H1 (cell line): Measurements from ENCODE around the gene PRKAR2A. TPM values are rescaled to one million over a fixed set of nuclear protein-coding genes. Genes with fewer than 3 reads are reported as not detected.

Source experiments
- CTCF ChIA-PET: fragments of 300-600 bp; sonication (Branson Sonifier 250); formaldehyde crosslinking; loops from one replicate; lab custom pipeline; 2021; ENCODE audit not compliant: partially characterized antibody; lab: Charles Lee
- POLR2A ChIA-PET: fragments of 300-600 bp; sonication (Branson Sonifier 250); formaldehyde crosslinking; loops from one replicate; lab custom pipeline; 2021; ENCODE audit warnings: inconsistent platforms; ENCODE audit not compliant: partially characterized antibody; lab: Charles Lee
- DNase-seq, 2 experiments: peaks; one replicate each; pipeline versions ENCODE4 v3.0.0 to v3.0.0-alpha.2; 2010 to 2022; ENCODE audit warnings: low spot score in 2 of 2, low read depth in 1 of 2, mixed read lengths in 1 of 2
- FAIRE-seq: peaks from 2 replicates; lab custom pipeline; 2011; peaks lifted over from hg19 to GRCh38; lab: Jason Lieb, UNC
- H2AFZ ChIP-seq: 2 replicates; pipeline ENCODE4 v1.8.1; 2012; ENCODE audit warnings: low read length, inconsistent platforms
- H2AK5ac ChIP-seq: 2 replicates; pipeline ENCODE4 v1.6.1; 2013; ENCODE audit warnings: low read depth, low read length
- H2BK120ac ChIP-seq: replicated peaks from 2 replicates; pipeline ENCODE3; 2013; ENCODE audit warnings: low read depth, low read length, inconsistent platforms
- H2BK12ac ChIP-seq: 2 replicates; pipeline ENCODE4 v1.6.1; 2013; ENCODE audit warnings: low read depth, low read length
- H2BK15ac ChIP-seq: 2 replicates; pipeline ENCODE4 v1.6.1; 2013; ENCODE audit warnings: low read length
- H2BK20ac ChIP-seq: 2 replicates; pipeline ENCODE4 v1.6.1; 2013; ENCODE audit warnings: low read length
- H2BK5ac ChIP-seq: 2 replicates; pipeline ENCODE4 v1.6.1; 2013; ENCODE audit warnings: low read depth, low read length
- H3K14ac ChIP-seq: 2 replicates; pipeline ENCODE4 v1.6.1; 2013; ENCODE audit warnings: inconsistent platforms; ENCODE audit not compliant: insufficient read length
- H3K18ac ChIP-seq: 2 replicates; pipeline ENCODE4 v1.6.1; 2013; ENCODE audit warnings: low read length; ENCODE audit errors: extremely low read depth
- H3K23ac ChIP-seq: 2 replicates; pipeline ENCODE4 v1.6.1; 2013; ENCODE audit warnings: inconsistent platforms; ENCODE audit not compliant: insufficient read length
- H3K23me2 ChIP-seq: 2 replicates; pipeline ENCODE4 v1.6.1; 2013; ENCODE audit warnings: low read depth, low read length
- H3K27ac ChIP-seq: 2 replicates; pipeline ENCODE4 v1.6.1; 2011; ENCODE audit warnings: low read depth, low read length, inconsistent platforms
- H3K27me3 ChIP-seq, 4 experiments: replicated peaks in 1 of 4; 1 replicate in 1 of 4; 2 replicates in 3 of 4; pipeline versions ENCODE4 v1.6.1 to v1.8.1; 2011 to 2013; ENCODE audit warnings: low read length in 3 of 4, mild to moderate bottlenecking in 3 of 4, inconsistent platforms in 2 of 4, mixed read lengths in 2 of 4, moderate library complexity in 1 of 4; ENCODE audit not compliant: control insufficient read depth in 3 of 4, insufficient read depth in 3 of 4; ENCODE audit errors: extremely low read depth in 1 of 4
- H3K36me3 ChIP-seq, 4 experiments: 2 replicates each; pipeline versions ENCODE4 v1.6.1 to v1.8.1; 2011 to 2013; ENCODE audit warnings: mild to moderate bottlenecking in 4 of 4, low read length in 3 of 4, moderate library complexity in 2 of 4, control low read depth in 1 of 4, inconsistent platforms in 1 of 4; ENCODE audit not compliant: insufficient read depth in 4 of 4, control insufficient read depth in 2 of 4
- H3K4ac ChIP-seq: replicated peaks from 2 replicates; pipeline ENCODE3; 2013; ENCODE audit warnings: low read length, low read depth, mixed read lengths, inconsistent platforms; ENCODE audit not compliant: insufficient read length
- H3K4me1 ChIP-seq, 4 experiments: replicated peaks in 1 of 4; 1 replicate in 1 of 4; 2 replicates in 3 of 4; pipeline versions ENCODE4 v1.6.1 to v1.8.1; 2011 to 2013; ENCODE audit warnings: low read length in 3 of 4, inconsistent platforms in 2 of 4, mixed read lengths in 1 of 4; ENCODE audit not compliant: insufficient read depth in 4 of 4, control insufficient read depth in 3 of 4
- H3K4me2 ChIP-seq, 2 experiments: 2 replicates each; pipeline versions ENCODE4 v1.6.1 to v1.8.1; 2011 to 2013; ENCODE audit warnings: low read depth in 2 of 2, low read length in 2 of 2, control low read depth in 1 of 2, inconsistent platforms in 1 of 2, mild to moderate bottlenecking in 1 of 2; ENCODE audit not compliant: insufficient read depth in 1 of 2
- H3K4me3 ChIP-seq, 4 experiments: fragments of 200-600, 300-600 bp in 1 of 4; sonication (generic), shearing (Covaris generic), sonication (Bioruptor Twin) in 1 of 4; 2 replicates each; pipeline versions ENCODE4 v1.5.1 to v1.8.1; 2011 to 2016; ENCODE audit warnings: low read length in 4 of 4, low read depth in 3 of 4, control low read depth in 2 of 4, inconsistent platforms in 2 of 4, mild to moderate bottlenecking in 2 of 4, mixed read lengths in 1 of 4, moderate library complexity in 1 of 4; ENCODE audit not compliant: insufficient read depth in 2 of 4; ENCODE audit errors: extremely low read depth in 1 of 4
- H3K56ac ChIP-seq: replicated peaks from 2 replicates; pipeline ENCODE3; 2013; ENCODE audit warnings: low read depth, mild to moderate bottlenecking, mixed read lengths, low read length, inconsistent platforms; ENCODE audit not compliant: insufficient read length
- H3K79me1 ChIP-seq: 2 replicates; pipeline ENCODE4 v1.6.1; 2013; ENCODE audit warnings: low read depth, low read length, control low read depth
- H3K79me2 ChIP-seq, 2 experiments: 2 replicates each; pipeline versions ENCODE4 v1.6.1 to v1.8.1; 2012 to 2013; ENCODE audit warnings: low read length in 2 of 2, mild to moderate bottlenecking in 2 of 2, inconsistent platforms in 1 of 2; ENCODE audit not compliant: insufficient read depth in 2 of 2, control insufficient read depth in 1 of 2
- H3K9ac ChIP-seq, 4 experiments: replicated peaks in 1 of 4; 1 replicate in 1 of 4; 2 replicates in 3 of 4; pipeline versions ENCODE4 v1.6.1 to v1.8.1; 2011 to 2013; ENCODE audit warnings: low read depth in 3 of 4, low read length in 3 of 4, control low read depth in 2 of 4, mild to moderate bottlenecking in 2 of 4, moderate library complexity in 2 of 4, inconsistent platforms in 1 of 4; ENCODE audit errors: extremely low read depth in 1 of 4
- H3K9me3 ChIP-seq, 2 experiments: 2 replicates each; pipeline versions ENCODE4 v1.6.1 to v1.8.1; 2012 to 2013; ENCODE audit warnings: mild to moderate bottlenecking in 2 of 2, moderate library complexity in 2 of 2, control low read depth in 1 of 2, inconsistent platforms in 1 of 2, low read depth in 1 of 2, low read length in 1 of 2, mixed read lengths in 1 of 2; ENCODE audit not compliant: insufficient read depth in 2 of 2
- H4K20me1 ChIP-seq, 2 experiments: replicated peaks in 1 of 2; 2 replicates each; pipeline versions ENCODE3 to v1.8.1; 2011 to 2013; ENCODE audit warnings: inconsistent platforms in 2 of 2, low read length in 2 of 2, mild to moderate bottlenecking in 1 of 2; ENCODE audit not compliant: insufficient read depth in 2 of 2, control insufficient read depth in 1 of 2
- H4K5ac ChIP-seq: 2 replicates; pipeline ENCODE4 v1.6.1; 2013; ENCODE audit warnings: low read length, low read depth, mixed read lengths, inconsistent platforms; ENCODE audit not compliant: insufficient read length
- H4K8ac ChIP-seq: 2 replicates; pipeline ENCODE4 v1.8.0; 2013; ENCODE audit warnings: mild to moderate bottlenecking, moderate library complexity, low read length, inconsistent platforms; ENCODE audit not compliant: insufficient read depth; ENCODE audit errors: extremely low read depth
- H4K91ac ChIP-seq: replicated peaks from 2 replicates; pipeline ENCODE3; 2013; ENCODE audit warnings: low read length, mixed read lengths, inconsistent platforms; ENCODE audit not compliant: insufficient read length
- CBX8 ChIP-seq: fragments of 300-800, 300-1000 bp; sonication (generic); IDR thresholded peaks from 2 replicates; pipeline ENCODE4 v1.7.1; 2016; ENCODE audit warnings: low read depth, low read length, borderline replicate concordance
- CREB1 ChIP-seq: IDR thresholded peaks from 2 replicates; pipeline ENCODE4 v1.6.1; 2012; ENCODE audit warnings: inconsistent platforms
- CTCF ChIP-seq, 3 experiments: IDR thresholded peaks; 1 replicate in 2 of 3; 2 replicates in 1 of 3; pipeline versions ENCODE4 v1.5.1 to v1.6.1; 2011; ENCODE audit warnings: low read length in 3 of 3, mild to moderate bottlenecking in 3 of 3, inconsistent platforms in 2 of 3, low read depth in 1 of 3, moderate library complexity in 1 of 3; ENCODE audit not compliant: insufficient read depth in 1 of 3; ENCODE audit errors: control extremely low read depth in 1 of 3
- EGR1 ChIP-seq: IDR thresholded peaks from 2 replicates; pipeline ENCODE4 v1.6.1; 2011; ENCODE audit warnings: low read depth, low read length, borderline replicate concordance
- JUN ChIP-seq: IDR thresholded peaks from 2 replicates; pipeline ENCODE4 v1.6.1; 2011; ENCODE audit warnings: low read depth, mild to moderate bottlenecking, improper control_type of control experiment, low read length
- KDM1A ChIP-seq: fragments of 200-600, 300-600 bp; sonication (generic); IDR thresholded peaks from 2 replicates; pipeline ENCODE4 v1.7.1; 2016; ENCODE audit warnings: mild to moderate bottlenecking, low read length, borderline replicate concordance
- MAFK ChIP-seq: IDR thresholded peaks from 2 replicates; pipeline ENCODE4 v1.6.1; 2012; ENCODE audit warnings: low read depth, mild to moderate bottlenecking, improper control_type of control experiment, low read length
- MAX ChIP-seq: IDR thresholded peaks from 2 replicates; pipeline ENCODE4 v1.6.1; 2012; ENCODE audit warnings: inconsistent platforms
- POLR2A ChIP-seq, 2 experiments: IDR thresholded peaks; 1 replicate in 1 of 2; 2 replicates in 1 of 2; pipeline ENCODE4 v1.6.1; 2011; ENCODE audit warnings: low read depth in 2 of 2, low read length in 2 of 2, mild to moderate bottlenecking in 2 of 2; ENCODE audit errors: control extremely low read depth in 1 of 2
- RFX5 ChIP-seq: IDR thresholded peaks from 2 replicates; pipeline ENCODE4 v1.6.1; 2011; ENCODE audit warnings: low read depth, low read length, improper control_type of control experiment, borderline replicate concordance
- SP2 ChIP-seq: IDR thresholded peaks from 2 replicates; pipeline ENCODE4 v1.6.1; 2012; ENCODE audit warnings: mild to moderate bottlenecking, low read length, inconsistent platforms
- TBP ChIP-seq: IDR thresholded peaks from 2 replicates; pipeline ENCODE4 v1.6.1; 2011; ENCODE audit warnings: low read depth, low read length, improper control_type of control experiment
- WGBS, 2 experiments: shearing (Covaris generic) in 1 of 2; methylation state at CpG; one replicate each; pipeline versions ENCODE4 v1.1.6 to v1.1.7; 2013 to 2015; ENCODE audit warnings: low lambda C conversion rate in 2 of 2, mixed read lengths in 2 of 2, inconsistent platforms in 1 of 2, low coverage in 1 of 2, missing lambda C conversion rate in 1 of 2; ENCODE audit not compliant: insufficient replicate concordance in 2 of 2, insufficient coverage in 1 of 2, insufficient read length in 1 of 2; ENCODE audit errors: extremely low coverage in 1 of 2, missing lambda C conversion rate in 1 of 2; 5-methylcytosine and 5-hydroxymethylcytosine counted together
- polyA plus RNA-seq, 7 experiments: library from polyadenylated mRNA; depleted of rRNA in 3 of 7; stranded (reverse) in 5 of 7; unstranded in 2 of 7; fragments of >200 nt in 5 of 7; fragments of 200-250 nt in 2 of 7; gene quantifications; 1 replicate in 5 of 7; 2 replicates in 1 of 7; 4 replicates in 1 of 7; pipeline versions ENCODE4 v1.2.1 to v1.2.3, GENCODE V29; 2011 to 2013; ENCODE audit warnings: missing spikeins in 2 of 7, mixed read lengths in 2 of 7
- total RNA-seq: library from RNA; stranded (reverse); fragmentation: NEBNext Ultra II Directional; extraction: Animal tissue kit (Norgen Biotek cat#: 25700); gene quantifications from 2 replicates; pipeline ENCODE4 v1.2.1, GENCODE V29; 2021

The PRKAR2A gene
- total and polyA plus RNA-seq, 2 of the 8 experiments (the other 6 are each of a cell fraction or from before 2014, with no cell fraction given), result 6.3 to 42.4 TPM

DNA sequence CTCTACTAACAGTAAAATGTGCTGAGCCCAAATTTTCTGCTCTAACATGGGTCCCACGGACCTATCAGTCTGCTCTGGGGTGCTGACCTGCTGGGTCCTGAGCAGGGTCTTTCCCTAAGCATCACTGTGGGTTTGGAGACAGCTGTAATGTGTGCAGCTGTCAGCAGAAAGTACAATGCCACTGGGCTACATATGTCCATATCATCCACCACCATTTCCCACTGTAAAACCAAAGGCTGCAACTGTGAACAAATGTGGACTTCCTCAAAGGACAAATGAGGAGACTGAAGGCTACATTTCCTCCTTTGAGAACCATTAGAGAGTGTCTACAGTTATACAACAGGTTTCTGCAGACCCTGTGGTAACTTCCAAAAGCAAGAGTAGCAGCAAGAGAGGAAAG, 96.8 kb downstream of the PRKAR2A start:
- no peaks in the 10 kb centered on the region for H3K9me3 ChIP-seq
- no peak overlapping the region for H4K8ac ChIP-seq
- no peak overlapping the region for H2BK20ac ChIP-seq
- peaks cover 0 to 6% (median 0%) of the 10 kb centered on the region in 4 experiments; a peak in 2 of 8 replicates for H3K36me3 ChIP-seq
- H2BK12ac ChIP-seq, result no peak overlapping the region
- no peak overlapping the region for H3K4me2 ChIP-seq
- no peaks in the 10 kb centered on the region for H3K79me1 ChIP-seq
- H3K23me2 ChIP-seq, result no peaks in the 10 kb centered on the region
- no peak overlapping the region for H2AK5ac ChIP-seq
- H4K91ac ChIP-seq, result no peak overlapping the region
- H3K4ac ChIP-seq, result no peak overlapping the region
- no peak for DNase-seq
- no peak overlapping the region for H3K27ac ChIP-seq
- POLR2A ChIA-PET, result interaction anchor here (1.2 kb wide), 1 partner anchor 11 kb away, joined by 3 read pairs; no protein-coding TSS in a partner anchor
- no peak overlapping the region for H3K56ac ChIP-seq
- H2BK15ac ChIP-seq, result no peak overlapping the region
- H3K4me1 ChIP-seq, result no peaks in the 10 kb centered on the region
- H4K5ac ChIP-seq, result no peak overlapping the region
- WGBS, 2 experiments, result 88% methylated on average over 1 of the region's 1 CpG; no CpG with 5 or more reads in 1 of the 2 experiments
- H2BK120ac ChIP-seq, result no peak overlapping the region
- H3K27me3 ChIP-seq, result no peaks in the 10 kb centered on the region
- H3K79me2 ChIP-seq, result no peaks in the 10 kb centered on the region
- H3K23ac ChIP-seq, result no peak overlapping the region
- no peak overlapping the region for H2AFZ ChIP-seq
- no peak for FAIRE-seq
- H4K20me1 ChIP-seq, result no peaks in the 10 kb centered on the region
- TF ChIP-seq POLR2A (IDR thresholded peaks at IDR 0.05; ENCODE audit: control extremely low read depth in 1 of 2, low read depth in 2 of 2, low read length in 2 of 2), result no peak
- no peak for TF ChIP-seq RFX5
- TF ChIP-seq TBP, result no peak
- TF ChIP-seq MAX, result no peak
- no peak for TF ChIP-seq KDM1A
- no peak for TF ChIP-seq EGR1
- TF ChIP-seq JUN, result no peak
- TF ChIP-seq CTCF (IDR thresholded peaks at IDR 0.05; ENCODE audit: control extremely low read depth in 1 of 3, insufficient read depth in 1 of 3, low read depth in 1 of 3, low read length in 3 of 3), result no peak
- TF ChIP-seq MAFK, result no peak
- TF ChIP-seq CBX8, result no peak
- TF ChIP-seq SP2, result no peak
- no peak for TF ChIP-seq CREB1
- H3K18ac ChIP-seq, result no peak overlapping the region
- H3K4me3 ChIP-seq, result no peak overlapping the region
- H2BK5ac ChIP-seq, result no peak overlapping the region
- H3K9ac ChIP-seq, result no peak overlapping the region
- no peak overlapping the region for H3K14ac ChIP-seq
- CTCF ChIA-PET, result interaction anchor here (7.8 kb wide), 1 partner anchor 13 kb away, joined by 75 read pairs; no protein-coding TSS in a partner anchor
